Ascending aorta (tissue), 2 donors: ENCODE results near the gene TTLL5. TPM values are rescaled to one million over a fixed set of nuclear protein-coding genes. Genes with fewer than 3 reads are reported as not detected.
A peak's percentile ranks its signal among the peaks of the same experiment; 100 is the strongest.

Source experiments
- DNase-seq, 2 donors: peaks; one replicate each; pipeline ENCODE4 v3.0.0-alpha.2; 2019; ENCODE audit warnings: low spot score in 2 of 2
- H3K27ac ChIP-seq, 2 donors: fragments of 200-600 bp; sonication (generic); one replicate each; pipeline ENCODE4 v1.5.1; 2016 to 2017; ENCODE audit warnings: mild to moderate bottlenecking in 1 of 2
- H3K27me3 ChIP-seq: fragments of 200-600 bp; sonication (generic); one replicate; pipeline ENCODE4 v1.5.1; 2017
- H3K36me3 ChIP-seq, 2 donors: fragments of 200-600 bp; sonication (generic); one replicate each; pipeline ENCODE4 v1.5.1; 2016
- H3K4me1 ChIP-seq, 2 donors: fragments of 200-600 bp; sonication (generic); one replicate each; pipeline ENCODE4 v1.5.1; 2016 to 2017; ENCODE audit warnings: mild to moderate bottlenecking in 1 of 2
- H3K4me3 ChIP-seq, 2 donors: fragments of 200-600 bp; sonication (generic); one replicate each; pipeline ENCODE4 v1.5.1; 2016 to 2017; ENCODE audit warnings: mild to moderate bottlenecking in 1 of 2
- H3K9me3 ChIP-seq, 2 donors: fragments of 200-600 bp; sonication (generic); one replicate each; pipeline ENCODE4 v1.5.1; 2016
- CTCF ChIP-seq, 3 experiments: fragments of 200-600 bp in 2 of 3; fragments of 450-650 bp in 1 of 3; sonication (generic) in 2 of 3; IDR thresholded peaks; one replicate each; pipeline ENCODE4 v1.5.1; 2016 to 2019; ENCODE audit warnings: antibody characterized with exemption in 3 of 3, mild to moderate bottlenecking in 1 of 3, moderate library complexity in 1 of 3
- intact Hi-C: fragments of 100-400 bp; cut with DNase I; formaldehyde crosslinking; loops from one replicate; pipeline ENCODE4 v1.15.1; 2023
- total RNA-seq: library from RNA; depleted of rRNA; stranded (reverse); fragments of >200 nt; gene quantifications from one replicate; pipeline ENCODE4 v1.1.0, GENCODE V29; 2016

The TTLL5 gene
- total RNA-seq: 43.1 TPM

- intact Hi-C loops: loop anchor here (1.0 to 5.0 kb wide), 3 partner anchors 42 to 491 kb away; partner anchors contain the start of gene GPATCH2L
- no peaks in the 10 kb centered on the region for H3K27me3 ChIP-seq
Measured at GRCh38 chr14:75660630-75661498, at the start of gene TTLL5, which contains the start of gene ERG28. Gene TTLL5, plus strand, starts transcription at chr14:75661246. Its CDS starts 1,904 bp downstream, at chr14:75663150. Gene ERG28, minus strand, starts transcription at chr14:75660876. Its CDS starts 3,374 bp downstream, at chr14:75657502.

GRCh38 chr14:75612157-75612556 is 48.9 kb upstream of the TTLL5 start:
- no peaks in the 10 kb centered on the region for H3K4me1 ChIP-seq
- no peak overlapping the region for H3K4me3 ChIP-seq
- no peak for TF ChIP-seq CTCF (IDR thresholded peaks at IDR 0.05)
- intact Hi-C loops: no loop called here
- no peaks in the 10 kb centered on the region for H3K36me3 ChIP-seq
- DNase-seq: no peak
- no peaks in the 10 kb centered on the region for H3K27me3 ChIP-seq
- H3K9me3 ChIP-seq: no peaks in the 10 kb centered on the region
- H3K27ac ChIP-seq: no peak overlapping the region

More at GRCh38 chr14:75660630-75661498, at the start of gene TTLL5, which contains the start of gene ERG28:
- H3K4me1 ChIP-seq: peaks cover 4 to 6% of the 10 kb centered on the region in 2 donors
- no peak for TF ChIP-seq CTCF (IDR thresholded peaks at IDR 0.05)
- peaks cover 0 to 7% of the 10 kb centered on the region in 2 donors for H3K36me3 ChIP-seq
- H3K9me3 ChIP-seq: no peaks in the 10 kb centered on the region
- H3K4me3 ChIP-seq: peak within 1 kb of the TSS; percentile 74 to 100
- DNase-seq: peak; percentile 94 to 98
- H3K27ac ChIP-seq: peak within 1 kb of the TSS; percentile 78 to 87

GRCh38 chr14:75614179-75614578 is 46.9 kb upstream of the TTLL5 start:
- TF ChIP-seq CTCF (IDR thresholded peaks at IDR 0.05): no peak
- H3K9me3 ChIP-seq: no peaks in the 10 kb centered on the region
- H3K36me3 ChIP-seq: no peaks in the 10 kb centered on the region
- intact Hi-C loops: no loop called here
- no peak overlapping the region for H3K27ac ChIP-seq
- no peaks in the 10 kb centered on the region for H3K27me3 ChIP-seq
- H3K4me3 ChIP-seq: no peak overlapping the region
- no peak for DNase-seq
- no peaks in the 10 kb centered on the region for H3K4me1 ChIP-seq

GRCh38 chr14:75615200-75615599 is 45.8 kb upstream of the TTLL5 start:
- Histone ChIP-seq H3K27ac (no peak overlapping the region), H3K4me1 (no peaks in the 10 kb centered on the region), H3K9me3 (no peaks in the 10 kb centered on the region), H3K27me3 (no peaks in the 10 kb centered on the region), H3K4me3 (no peak overlapping the region), H3K36me3 (no peaks in the 10 kb centered on the region)
- DNase-seq: peak in 1 of 2 donors; percentile 65
- no peak for TF ChIP-seq CTCF (IDR thresholded peaks at IDR 0.05)
- intact Hi-C loops: no loop called here

- TF ChIP-seq CTCF (IDR thresholded peaks at IDR 0.05): no peak
- intact Hi-C loops: no loop called here
- DNase-seq: no peak
- Histone ChIP-seq H3K27ac (no peak overlapping the region), H3K36me3 (no peaks in the 10 kb centered on the region), H3K4me3 (no peak overlapping the region), H3K9me3 (no peaks in the 10 kb centered on the region), H3K4me1 (no peaks in the 10 kb centered on the region), H3K27me3 (no peaks in the 10 kb centered on the region)
Measured at GRCh38 chr14:75619548-75619947, 41.5 kb upstream of the TTLL5 start.
